Suprapubic skin (tissue), 4 donors: ENCODE results near the gene TPRG1L. TPM values are rescaled to one million over a fixed set of nuclear protein-coding genes. Genes with fewer than 3 reads are reported as not detected.

ENCODE experiments used
- DNase-seq, 2 donors: peaks; one replicate each; pipeline ENCODE4 v3.0.0-alpha.2; 2019; ENCODE audit warnings: low spot score in 2 of 2
- H3K27ac ChIP-seq: fragments of 200-600 bp; sonication (generic); one replicate; pipeline ENCODE4 v1.5.1; 2019
- H3K27me3 ChIP-seq: fragments of 200-600 bp; sonication (generic); one replicate; pipeline ENCODE4 v1.5.1; 2019
- H3K36me3 ChIP-seq: fragments of 200-600 bp; sonication (generic); one replicate; pipeline ENCODE4 v1.5.1; 2019
- H3K4me1 ChIP-seq: fragments of 200-600 bp; sonication (generic); one replicate; pipeline ENCODE4 v1.5.1; 2019
- H3K4me3 ChIP-seq: fragments of 200-600 bp; sonication (generic); one replicate; pipeline ENCODE4 v1.5.1; 2019; ENCODE audit warnings: mild to moderate bottlenecking
- H3K9me3 ChIP-seq: fragments of 200-600 bp; sonication (generic); one replicate; pipeline ENCODE4 v1.5.1; 2019
- EP300 ChIP-seq: sonication (generic); formaldehyde crosslinking; IDR thresholded peaks from one replicate; pipeline ENCODE4 v1.6.1; 2017; ENCODE audit warnings: antibody characterized with exemption
- POLR2A ChIP-seq, 2 donors: fragments of 450-650 bp; IDR thresholded peaks; one replicate each; pipeline ENCODE4 v1.6.1; 2017; ENCODE audit warnings: antibody characterized with exemption in 2 of 2, mild to moderate bottlenecking in 2 of 2, moderate library complexity in 2 of 2
- POLR2AphosphoS5 ChIP-seq, 3 donors: sonication (generic); formaldehyde crosslinking; IDR thresholded peaks; one replicate each; pipeline ENCODE4 v1.6.1; 2017; ENCODE audit warnings: antibody characterized with exemption in 3 of 3
- WGBS: methylation state at CpG from one replicate; pipeline ENCODE4 v1.1.5; 2018; 5-methylcytosine and 5-hydroxymethylcytosine counted together
- total RNA-seq, 4 donors: library from RNA; depleted of rRNA; stranded (reverse); fragments of >200 nt; gene quantifications; one replicate each; pipeline ENCODE4 v1.1.0, GENCODE V29; 2016
- TF ChIP-seq, protein P1 (sequence below), 2 donors: fragments of 200-600 bp in 1 of 2; fragments of 450-650 bp in 1 of 2; sonication (generic) in 1 of 2; IDR thresholded peaks; one replicate each; pipeline ENCODE4 v1.5.1; 2016 to 2019; ENCODE audit warnings: antibody characterized with exemption in 2 of 2, mild to moderate bottlenecking in 1 of 2, moderate library complexity in 1 of 2

Gene TPRG1L
- total RNA-seq, 4 donors from 2014 or later, result 36.9 to 52.6 (median 44.8) TPM

DNA sequence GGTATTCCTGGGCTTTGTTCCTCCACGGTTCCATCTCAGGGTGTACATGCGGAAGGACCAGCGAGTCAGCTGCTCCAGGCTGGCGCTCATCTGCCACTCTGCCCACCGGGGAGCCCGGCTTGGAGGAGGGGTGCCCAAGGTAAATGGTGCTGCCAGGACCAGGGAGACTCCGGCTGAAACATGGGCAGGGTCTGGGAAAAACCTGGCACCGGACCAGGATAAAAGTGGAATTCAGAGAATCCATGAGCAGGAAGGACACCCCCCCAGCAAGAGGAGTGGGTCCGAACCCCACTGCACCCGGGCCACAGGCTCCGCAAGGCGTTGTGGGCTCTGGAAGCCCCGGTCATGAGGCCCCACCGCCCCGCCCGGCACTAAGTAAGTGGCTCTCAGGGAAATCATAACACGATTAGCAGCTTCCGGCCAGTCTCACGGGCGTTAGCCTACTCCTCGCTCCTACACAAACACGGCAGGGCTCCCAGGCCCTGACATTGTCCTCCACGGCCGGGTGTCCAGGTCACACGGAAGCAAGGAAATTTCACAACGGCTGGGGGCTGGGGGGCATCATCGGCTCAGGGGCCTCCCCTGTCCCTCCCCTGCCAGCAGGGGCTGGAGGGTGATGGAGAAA, 34.6 kb upstream of the TPRG1L start:
- Histone ChIP-seq H3K27me3 (no peaks in the 10 kb centered on the region), H3K27ac (no peak overlapping the region), H3K4me1 (peaks cover 5% of the 10 kb centered on the region), H3K4me3 (no peak overlapping the region), H3K36me3 (no peaks in the 10 kb centered on the region), H3K9me3 (no peaks in the 10 kb centered on the region)
- DNase-seq, result no peak
- 94% methylated on average over 23 of the region's 27 CpGs for WGBS
- TF ChIP-seq EP300, result no peak
- TF ChIP-seq, protein P1, sequence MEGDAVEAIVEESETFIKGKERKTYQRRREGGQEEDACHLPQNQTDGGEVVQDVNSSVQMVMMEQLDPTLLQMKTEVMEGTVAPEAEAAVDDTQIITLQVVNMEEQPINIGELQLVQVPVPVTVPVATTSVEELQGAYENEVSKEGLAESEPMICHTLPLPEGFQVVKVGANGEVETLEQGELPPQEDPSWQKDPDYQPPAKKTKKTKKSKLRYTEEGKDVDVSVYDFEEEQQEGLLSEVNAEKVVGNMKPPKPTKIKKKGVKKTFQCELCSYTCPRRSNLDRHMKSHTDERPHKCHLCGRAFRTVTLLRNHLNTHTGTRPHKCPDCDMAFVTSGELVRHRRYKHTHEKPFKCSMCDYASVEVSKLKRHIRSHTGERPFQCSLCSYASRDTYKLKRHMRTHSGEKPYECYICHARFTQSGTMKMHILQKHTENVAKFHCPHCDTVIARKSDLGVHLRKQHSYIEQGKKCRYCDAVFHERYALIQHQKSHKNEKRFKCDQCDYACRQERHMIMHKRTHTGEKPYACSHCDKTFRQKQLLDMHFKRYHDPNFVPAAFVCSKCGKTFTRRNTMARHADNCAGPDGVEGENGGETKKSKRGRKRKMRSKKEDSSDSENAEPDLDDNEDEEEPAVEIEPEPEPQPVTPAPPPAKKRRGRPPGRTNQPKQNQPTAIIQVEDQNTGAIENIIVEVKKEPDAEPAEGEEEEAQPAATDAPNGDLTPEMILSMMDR (IDR thresholded peaks at IDR 0.05), result no peak
- no peak for TF ChIP-seq POLR2AphosphoS5 (IDR thresholded peaks at IDR 0.05)
- TF ChIP-seq POLR2A (IDR thresholded peaks at IDR 0.05), result no peak

DNA sequence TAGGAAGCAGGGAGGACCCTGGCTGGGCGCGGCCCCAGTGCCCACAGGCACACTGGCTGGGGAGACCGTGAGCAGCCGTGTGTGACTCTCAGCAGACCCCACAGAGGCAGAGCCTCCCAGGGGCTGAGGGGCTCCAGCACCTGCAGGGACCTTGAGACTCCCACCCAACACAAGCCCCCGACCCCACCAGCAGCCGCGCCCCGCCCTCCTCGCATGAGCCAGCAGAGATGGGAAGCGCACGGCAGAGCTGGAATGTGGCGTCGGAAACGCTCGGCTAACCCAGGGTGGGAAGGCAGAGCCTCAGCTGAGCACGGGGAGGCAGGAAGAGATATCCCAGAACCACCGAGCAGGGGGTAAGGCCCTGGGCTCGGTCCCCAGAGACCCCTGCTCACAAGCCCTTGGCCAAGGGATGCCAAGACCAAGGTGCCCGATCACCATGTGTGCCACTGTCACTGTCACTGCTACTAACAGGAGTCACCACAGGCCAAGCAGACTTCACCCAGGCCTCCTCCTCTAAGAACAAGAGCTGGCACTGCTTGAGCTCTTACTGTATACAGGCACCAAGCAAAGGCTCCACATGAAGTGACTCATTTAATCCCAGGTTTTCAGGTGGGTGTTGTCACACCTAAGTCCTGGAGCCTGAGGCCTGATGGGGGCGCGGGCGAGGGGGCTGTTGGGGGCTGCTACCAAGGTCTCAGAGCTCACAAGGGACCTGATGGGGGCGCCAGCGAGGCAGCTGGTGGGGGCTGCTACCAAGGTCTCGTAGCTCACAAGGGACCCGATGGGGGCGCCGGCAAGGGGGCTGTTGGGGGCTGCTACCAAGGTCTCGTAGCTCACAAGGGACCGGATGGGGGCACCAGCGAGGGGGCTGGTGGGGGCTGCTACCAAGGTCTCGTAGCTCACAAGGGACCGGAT, 33.6 kb upstream of the TPRG1L start:
- TF ChIP-seq EP300, result no peak
- TF ChIP-seq POLR2A (IDR thresholded peaks at IDR 0.05), result no peak
- no peak for TF ChIP-seq POLR2AphosphoS5 (IDR thresholded peaks at IDR 0.05)
- 90% methylated on average over 17 of the region's 33 CpGs for WGBS
- Histone ChIP-seq H3K9me3 (no peaks in the 10 kb centered on the region), H3K4me3 (no peak overlapping the region), H3K4me1 (peaks cover 9% of the 10 kb centered on the region), H3K27me3 (no peaks in the 10 kb centered on the region), H3K27ac (no peak overlapping the region), H3K36me3 (no peaks in the 10 kb centered on the region)
- no peak for DNase-seq

DNA sequence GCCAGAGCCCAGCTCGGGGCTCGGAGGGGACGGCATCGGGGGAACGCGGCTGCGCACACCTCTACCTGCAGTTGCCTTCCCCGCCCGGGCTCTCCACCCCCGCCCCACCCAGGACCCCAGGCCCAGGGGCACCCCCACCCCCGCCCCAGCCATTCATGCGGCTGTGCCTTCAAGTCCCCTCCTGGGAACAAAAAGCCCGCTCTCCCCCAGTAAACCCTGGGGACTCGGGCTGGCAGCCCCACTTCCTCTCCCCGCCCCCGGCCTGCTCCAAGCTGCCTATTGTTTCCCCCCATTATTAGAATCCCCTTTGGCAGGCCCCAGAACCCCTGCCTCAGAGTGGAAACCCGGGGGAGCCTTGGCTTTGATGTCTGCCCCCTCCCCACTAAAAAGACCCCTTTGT, 31.5 kb upstream of the TPRG1L start:
- H3K27me3 ChIP-seq, result no peaks in the 10 kb centered on the region
- H3K27ac ChIP-seq, result no peak overlapping the region
- peaks cover 20% of the 10 kb centered on the region for H3K4me1 ChIP-seq
- no peaks in the 10 kb centered on the region for H3K36me3 ChIP-seq
- no peak for TF ChIP-seq EP300
- no peak for TF ChIP-seq POLR2A (IDR thresholded peaks at IDR 0.05)
- TF ChIP-seq, protein P1 (IDR thresholded peaks at IDR 0.05), result no peak
- no peak for TF ChIP-seq POLR2AphosphoS5 (IDR thresholded peaks at IDR 0.05)
- 95% methylated on average over 12 of the region's 17 CpGs for WGBS
- H3K9me3 ChIP-seq, result no peaks in the 10 kb centered on the region
- no peak overlapping the region for H3K4me3 ChIP-seq
- no peak for DNase-seq

DNA sequence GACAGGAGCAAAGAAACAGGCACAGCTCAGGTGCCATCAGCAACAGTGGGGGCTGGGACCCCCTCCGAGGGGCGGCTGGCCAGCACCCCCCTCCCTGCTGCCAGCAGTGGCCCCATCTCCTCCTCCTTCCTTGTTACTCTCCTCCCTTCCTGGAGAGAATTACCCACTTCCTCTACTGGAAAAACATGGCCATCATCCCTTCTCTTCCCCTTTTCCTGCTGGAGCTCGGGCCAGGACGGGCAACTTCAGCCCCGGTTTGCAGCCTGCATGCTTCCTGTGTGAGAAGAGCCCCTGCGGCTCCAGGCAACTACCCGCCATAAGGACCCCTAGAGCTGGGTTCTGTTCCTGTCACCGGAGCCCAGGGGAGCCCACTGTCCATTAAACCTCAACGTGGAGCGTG, 31.1 kb upstream of the TPRG1L start:
- H3K27ac ChIP-seq, result no peak overlapping the region
- no peak overlapping the region for H3K4me3 ChIP-seq
- no peaks in the 10 kb centered on the region for H3K27me3 ChIP-seq
- TF ChIP-seq POLR2A (IDR thresholded peaks at IDR 0.05) (no peak), EP300 (no peak), POLR2AphosphoS5 (IDR thresholded peaks at IDR 0.05) (no peak)
- TF ChIP-seq, protein P1 (IDR thresholded peaks at IDR 0.05), result no peak
- H3K9me3 ChIP-seq, result no peaks in the 10 kb centered on the region
- no peaks in the 10 kb centered on the region for H3K36me3 ChIP-seq
- H3K4me1 ChIP-seq, result peaks cover 25% of the 10 kb centered on the region
- no peak for DNase-seq
- WGBS, result 71% methylated on average over 10 of the region's 10 CpGs

DNA sequence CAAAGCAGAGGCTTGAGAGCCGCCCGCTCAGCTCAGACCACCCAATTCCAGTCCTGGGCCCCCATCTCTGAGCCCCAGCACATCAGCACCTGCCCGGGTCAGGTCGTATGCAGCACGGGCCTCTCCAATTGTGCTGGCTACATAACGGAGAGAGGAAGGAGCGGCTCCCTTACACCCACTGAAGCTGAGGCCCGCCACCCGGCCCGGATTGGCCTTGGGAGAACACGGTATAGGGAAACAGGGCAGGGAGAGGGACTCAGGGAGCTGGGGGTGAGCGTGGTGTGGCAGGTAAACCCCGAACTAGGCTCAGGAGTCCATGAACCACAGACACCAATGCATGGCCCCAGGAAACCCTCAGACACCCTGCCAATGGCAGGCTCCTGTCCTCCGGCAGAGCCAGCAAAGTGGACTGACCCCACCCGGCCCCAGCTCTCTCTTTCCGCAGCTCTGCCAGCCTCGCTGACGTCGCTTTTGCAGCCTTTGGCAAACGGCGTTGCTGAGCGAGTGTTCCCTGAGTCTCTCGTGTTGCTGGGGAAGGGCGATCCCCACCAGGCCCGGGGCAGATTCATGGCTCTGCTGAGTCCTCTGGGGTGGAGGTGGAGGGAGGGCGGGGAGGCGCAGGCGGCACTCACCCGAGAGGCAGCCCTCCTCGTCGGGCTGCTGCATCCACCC, 30.0 kb upstream of the TPRG1L start:
- no peaks in the 10 kb centered on the region for H3K36me3 ChIP-seq
- no peaks in the 10 kb centered on the region for H3K27me3 ChIP-seq
- no peak overlapping the region for H3K4me3 ChIP-seq
- no peak overlapping the region for H3K27ac ChIP-seq
- DNase-seq, result no peak
- H3K4me1 ChIP-seq, result peaks cover 32% of the 10 kb centered on the region
- TF ChIP-seq POLR2AphosphoS5 (IDR thresholded peaks at IDR 0.05) (no peak), POLR2A (IDR thresholded peaks at IDR 0.05) (no peak), EP300 (no peak)
- TF ChIP-seq, protein P1 (IDR thresholded peaks at IDR 0.05), result no peak
- H3K9me3 ChIP-seq, result no peaks in the 10 kb centered on the region
- 61% methylated on average over 27 of the region's 31 CpGs for WGBS
